GM03348 (cell line): Measurements from ENCODE around the gene FUZ.

Experiments used
- DNase-seq: peaks from one replicate; pipeline ENCODE4 v3.0.0; 2012; ENCODE audit warnings: low spot score

FUZ gene

GRCh38 chr19:49812997-49813861 is at the start of gene FUZ:
Gene FUZ (minus strand): TSS chr19:49813292. CDS start chr19:49813106, 186 bp downstream.
- DNase-seq: peak; percentile 95

- no peak for DNase-seq
Measured at GRCh38 chr19:49862391-49863253, 49.5 kb upstream of the FUZ start.

- DNase-seq: no peak
Measured at GRCh38 chr19:49861541-49862378, 48.7 kb upstream of the FUZ start.

GRCh38 chr19:49861107-49861506 is 48.0 kb upstream of the FUZ start:
- no peak for DNase-seq

GRCh38 chr19:49860336-49861102 is 47.4 kb upstream of the FUZ start:
- DNase-seq: no peak

- DNase-seq: no peak
Measured at GRCh38 chr19:49859682-49860335, 46.7 kb upstream of the FUZ start.

- no peak for DNase-seq
Measured at GRCh38 chr19:49858088-49858985, 45.2 kb upstream of the FUZ start.

GRCh38 chr19:49857838-49858087 is 44.7 kb upstream of the FUZ start:
- no peak for DNase-seq

- DNase-seq: no peak
Measured at GRCh38 chr19:49857061-49857837, 44.2 kb upstream of the FUZ start.

- no peak for DNase-seq
Measured at GRCh38 chr19:49856574-49857021, 43.5 kb upstream of the FUZ start.

GRCh38 chr19:49855676-49856573 is 42.8 kb upstream of the FUZ start:
- no peak for DNase-seq

GRCh38 chr19:49855277-49855675 is 42.2 kb upstream of the FUZ start:
- DNase-seq: no peak

GRCh38 chr19:49854378-49855263 is 41.5 kb upstream of the FUZ start:
- DNase-seq: no peak

GRCh38 chr19:49853852-49854377 is 40.8 kb upstream of the FUZ start:
- no peak for DNase-seq

GRCh38 chr19:49852631-49853126 is 39.6 kb upstream of the FUZ start:
- no peak for DNase-seq

GRCh38 chr19:49851456-49852259 is 38.6 kb upstream of the FUZ start:
- peak; percentile 66 for DNase-seq
